MCF 10A (cell line): Measurements from ENCODE around the gene PTBP1. TPM values are rescaled to one million over a fixed set of nuclear protein-coding genes. Genes with fewer than 3 reads are reported as not detected.

Experiments used
- BruUV-seq: library from RNA; stranded (reverse); fragments of 400-500 nt; replicated peaks from 2 replicates; lab custom pipeline; 2021; lab: Mats Ljungman, UMichigan
- CTCF ChIA-PET: fragments of 300-600 bp; sonication (Branson Sonifier 250); formaldehyde crosslinking; extraction: SDS; loops from one replicate; lab custom pipeline; 2021; ENCODE audit warnings: antibody characterized with exemption, inconsistent platforms; lab: Yijun Ruan, JAX
- POLR2A ChIA-PET: fragments of 300-600, 350-650 bp; sonication (Branson Sonifier 250); formaldehyde crosslinking; extraction: SDS; loops from one replicate; lab custom pipeline; 2020; ENCODE audit warnings: antibody characterized with exemption, inconsistent platforms; lab: Yijun Ruan, JAX
- DNase-seq: peaks from one replicate; pipeline ENCODE4 v3.0.0-alpha.2; 2018; ENCODE audit not compliant: unreplicated experiment
- H3K27ac Mint-ChIP-seq: one replicate; pipeline ENCODE4 v1.8.0; 2022; ENCODE audit warnings: mild to moderate bottlenecking, low read depth, mixed read lengths; ENCODE audit not compliant: unreplicated experiment
- H3K27me3 Mint-ChIP-seq: one replicate; pipeline ENCODE4 v1.8.0; 2022; ENCODE audit warnings: mixed read lengths; ENCODE audit not compliant: insufficient read depth, unreplicated experiment
- H3K36me3 Mint-ChIP-seq: one replicate; pipeline ENCODE4 v1.8.0; 2022; ENCODE audit warnings: mild to moderate bottlenecking, moderate library complexity, mixed read lengths; ENCODE audit not compliant: insufficient read depth, unreplicated experiment
- H3K4me1 Mint-ChIP-seq: one replicate; pipeline ENCODE4 v1.8.0; 2022; ENCODE audit warnings: mixed read lengths; ENCODE audit not compliant: insufficient read depth, unreplicated experiment
- H3K4me3 Mint-ChIP-seq: one replicate; pipeline ENCODE4 v1.8.0; 2022; ENCODE audit warnings: mild to moderate bottlenecking, moderate library complexity, mixed read lengths; ENCODE audit not compliant: unreplicated experiment
- H3K9me3 Mint-ChIP-seq: one replicate; pipeline ENCODE4 v1.8.0; 2022; ENCODE audit warnings: mixed read lengths; ENCODE audit not compliant: unreplicated experiment
- intact Hi-C: fragments of 100-400 bp; cut with micrococcal nuclease; formaldehyde crosslinking; loops from 2 replicates; pipeline ENCODE4 v1.14.1; 2022
- microRNA-seq: library from miRNA; unstranded; fragments of <30 nt; microRNA quantifications from one replicate; pipeline ENCODE4 v1.2.0, GENCODE V29; 2022
- total RNA-seq: library from RNA; stranded (reverse); gene quantifications from 2 replicates; pipeline ENCODE4 v1.2.3, GENCODE V29; 2022
- TF ChIP-seq, protein P1 (sequence below): fragments of 200-600 bp; IDR thresholded peaks from one replicate; pipeline ENCODE4 v1.8.0; 2022; ENCODE audit warnings: antibody characterized with exemption, mild to moderate bottlenecking; ENCODE audit not compliant: unreplicated experiment

PTBP1 gene
- total RNA-seq, 1 experiment from 2014 or later = 431 TPM

DNA sequence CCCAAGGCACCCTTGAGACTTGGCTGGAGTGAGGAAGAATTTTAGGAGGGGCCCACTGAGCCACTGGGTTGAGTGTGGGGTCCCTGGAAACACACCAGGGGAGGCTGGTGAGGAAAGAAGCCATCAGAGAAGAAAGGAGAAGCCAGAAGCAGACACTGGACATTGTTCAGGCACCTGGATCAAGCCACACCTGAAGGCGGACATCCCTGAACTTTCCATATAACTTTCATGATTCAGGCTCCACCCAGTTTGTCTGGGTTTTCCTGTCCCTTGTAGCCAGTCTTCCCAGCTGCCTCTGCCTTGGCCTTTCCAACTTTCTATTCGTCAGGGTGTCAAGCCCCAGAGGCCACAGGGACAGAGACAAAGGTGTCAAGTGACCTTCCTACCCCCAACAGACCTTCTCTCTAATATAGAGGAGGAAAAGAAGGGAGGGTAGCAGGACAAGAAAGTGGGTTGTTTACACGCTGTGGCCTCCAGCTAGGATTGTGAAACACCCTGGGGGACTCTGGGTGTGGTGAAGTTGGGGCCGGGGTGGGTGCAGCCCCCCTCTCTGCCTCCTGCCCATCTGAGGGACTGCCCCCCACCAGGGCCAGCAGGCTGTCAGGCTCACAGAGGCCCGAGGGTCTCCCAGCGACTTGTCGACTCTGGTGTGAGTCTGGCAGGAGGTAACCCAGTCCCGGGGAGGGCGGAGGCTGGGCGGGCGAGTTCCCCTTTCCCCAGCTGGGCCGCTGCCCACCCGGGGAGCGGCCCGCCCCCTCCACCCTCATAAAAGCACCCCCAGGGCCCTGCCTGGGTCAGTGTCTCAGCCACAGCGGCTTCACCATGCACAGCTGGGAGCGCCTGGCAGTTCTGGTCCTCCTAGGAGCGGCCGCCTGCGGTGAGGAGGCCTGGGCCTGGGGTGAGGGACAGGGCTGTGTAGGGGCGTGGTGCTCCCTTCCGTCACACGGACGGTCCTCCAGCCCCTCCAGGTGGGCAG is 61.9 kb downstream of the PTBP1 start, which contains the start of gene CFD:
TSS of gene CFD (plus strand) at position 797 of the 976 bp plus-strand sequence. CDS start at position 823, 26 bp downstream.
- Mint-ChIP-seq H3K4me1 (peaks cover 5% of the 10 kb centered on the region), H3K27ac (no peak within 1 kb of the TSS), H3K4me3 (no peak within 1 kb of the TSS), H3K27me3 (no peaks in the 10 kb centered on the region), H3K9me3 (no peaks in the 10 kb centered on the region), H3K36me3 (no peaks in the 10 kb centered on the region)
- no peak for DNase-seq
- ChIA-PET CTCF (interaction anchor here (0.6 to 1.2 kb wide), 2 partner anchors 123 to 400 kb away, joined by 4 read pairs; no protein-coding TSS in a partner anchor), POLR2A (interaction anchor here (0.6 to 1.4 kb wide), 2 partner anchors 23 to 183 kb away, joined by 3 read pairs; partner anchors contain the start of gene FSTL3)
- TF ChIP-seq, protein P1, sequence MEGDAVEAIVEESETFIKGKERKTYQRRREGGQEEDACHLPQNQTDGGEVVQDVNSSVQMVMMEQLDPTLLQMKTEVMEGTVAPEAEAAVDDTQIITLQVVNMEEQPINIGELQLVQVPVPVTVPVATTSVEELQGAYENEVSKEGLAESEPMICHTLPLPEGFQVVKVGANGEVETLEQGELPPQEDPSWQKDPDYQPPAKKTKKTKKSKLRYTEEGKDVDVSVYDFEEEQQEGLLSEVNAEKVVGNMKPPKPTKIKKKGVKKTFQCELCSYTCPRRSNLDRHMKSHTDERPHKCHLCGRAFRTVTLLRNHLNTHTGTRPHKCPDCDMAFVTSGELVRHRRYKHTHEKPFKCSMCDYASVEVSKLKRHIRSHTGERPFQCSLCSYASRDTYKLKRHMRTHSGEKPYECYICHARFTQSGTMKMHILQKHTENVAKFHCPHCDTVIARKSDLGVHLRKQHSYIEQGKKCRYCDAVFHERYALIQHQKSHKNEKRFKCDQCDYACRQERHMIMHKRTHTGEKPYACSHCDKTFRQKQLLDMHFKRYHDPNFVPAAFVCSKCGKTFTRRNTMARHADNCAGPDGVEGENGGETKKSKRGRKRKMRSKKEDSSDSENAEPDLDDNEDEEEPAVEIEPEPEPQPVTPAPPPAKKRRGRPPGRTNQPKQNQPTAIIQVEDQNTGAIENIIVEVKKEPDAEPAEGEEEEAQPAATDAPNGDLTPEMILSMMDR = no peak
- intact Hi-C loops = loop anchor here (10.0 kb wide), 1 partner anchor 126 kb away; the partner anchor contains the start of gene WDR18
- no TSS peak for BruUV-seq

DNA sequence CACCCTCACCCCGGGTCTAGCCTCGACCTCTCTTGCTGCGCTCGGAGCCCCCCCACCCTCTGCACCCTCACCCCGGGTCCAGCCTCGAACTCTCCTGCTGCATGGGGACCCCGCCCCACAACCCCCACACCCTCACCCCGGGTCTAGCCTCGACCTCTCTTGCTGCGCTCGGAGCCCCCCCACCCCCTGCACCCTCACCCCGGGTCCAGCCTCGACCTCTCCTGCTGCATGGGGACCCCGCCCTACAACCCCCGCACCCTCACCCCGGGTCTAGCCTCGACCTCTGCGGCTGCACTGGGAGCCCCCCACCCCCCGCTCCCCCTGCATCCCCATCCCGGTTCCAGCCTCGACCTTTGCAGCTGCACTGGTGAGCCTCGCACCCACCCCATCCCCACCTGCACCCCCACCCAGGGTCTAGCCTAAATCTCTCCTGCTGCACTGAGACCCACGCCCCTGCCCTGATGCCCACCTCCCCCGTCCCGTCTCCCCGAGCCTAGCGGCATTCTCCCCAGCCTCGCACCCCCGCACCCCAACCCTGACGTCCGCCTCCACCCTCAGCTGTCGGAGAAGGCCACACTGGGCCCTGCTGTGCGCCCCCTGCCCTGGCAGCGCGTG is 64.0 kb downstream of the PTBP1 start:
- ChIA-PET CTCF (interaction anchor here (0.6 kb wide), 1 partner anchor 78 kb away, joined by 4 read pairs; no protein-coding TSS in a partner anchor), POLR2A (no interaction called here)
- no TSS peak for BruUV-seq
- intact Hi-C loops = no loop called here
- Mint-ChIP-seq H3K27me3 (no peaks in the 10 kb centered on the region), H3K36me3 (no peaks in the 10 kb centered on the region), H3K27ac (no peak overlapping the region), H3K9me3 (no peaks in the 10 kb centered on the region), H3K4me1 (peaks cover 5% of the 10 kb centered on the region), H3K4me3 (no peak overlapping the region)
- DNase-seq = no peak
- TF ChIP-seq, protein P1 = no peak

Small RNA genes lying within 50 kb of the gene (microRNA-seq; reads per million reads assigned to microRNA genes)
- gene MIR3187 (33.2 reads per million, percentile 65 among the genes with 10 or more reads in this experiment), gene MIR4745 (5.7 reads per million, percentile 38 among the genes with 10 or more reads in this experiment)

Other genes starting within 250 kb of the PTBP1 start
- 550 and 557 TPM in 2 replicates for gene BSG, start 224.9 kb upstream of the PTBP1 start, total RNA-seq
- gene HCN2, start 207.6 kb upstream of the PTBP1 start, total RNA-seq = 0.68 and 1.2 TPM in 2 replicates
- 36.9 and 40.9 TPM in 2 replicates for gene POLRMT, start 163.9 kb upstream of the PTBP1 start, total RNA-seq
- not detected in 2 replicates for gene FGF22, start 157.6 kb upstream of the PTBP1 start, total RNA-seq
- 53.9 and 68.0 TPM in 2 replicates for gene RNF126, start 134.2 kb upstream of the PTBP1 start, total RNA-seq
- 172 and 183 TPM in 2 replicates for gene FSTL3, start 121.1 kb upstream of the PTBP1 start, total RNA-seq
- not detected in 2 replicates for gene PRSS57, start 102.0 kb upstream of the PTBP1 start, total RNA-seq
- 0.44 TPM in 1 of 2 replicates, not detected in the other for gene PALM, start 88.5 kb upstream of the PTBP1 start, total RNA-seq
- 33.7 and 35.0 TPM in 2 replicates for gene MISP, start 46.3 kb upstream of the PTBP1 start, total RNA-seq
- gene PLPPR3, start 24.5 kb downstream of the PTBP1 start, total RNA-seq = not detected in 2 replicates
- gene AZU1, start 30.4 kb downstream of the PTBP1 start, total RNA-seq = not detected in 2 replicates
- not detected in 2 replicates for gene PRTN3, start 43.5 kb downstream of the PTBP1 start, total RNA-seq
- gene ELANE, start 54.9 kb downstream of the PTBP1 start, total RNA-seq = not detected in 2 replicates
- gene CFD, start 62.2 kb downstream of the PTBP1 start, total RNA-seq = 0.88 and 1.1 TPM in 2 replicates
- 52.7 and 61.0 TPM in 2 replicates for gene MED16, start 95.7 kb downstream of the PTBP1 start, total RNA-seq
- gene RNU6-9, start 96.0 kb downstream of the PTBP1 start, total RNA-seq = not detected in 2 replicates
- 65.7 and 73.6 TPM in 2 replicates for gene R3HDM4, start 115.8 kb downstream of the PTBP1 start, total RNA-seq
- not detected in 2 replicates for gene KISS1R, start 119.9 kb downstream of the PTBP1 start, total RNA-seq
- gene ARID3A, start 128.6 kb downstream of the PTBP1 start, total RNA-seq = 10.2 and 13.1 TPM in 2 replicates
- gene WDR18, start 186.9 kb downstream of the PTBP1 start, total RNA-seq = 81.9 and 96.7 TPM in 2 replicates
- gene GRIN3B, start 203.0 kb downstream of the PTBP1 start, total RNA-seq = not detected in 2 replicates
- gene TMEM259, start 223.7 kb downstream of the PTBP1 start, total RNA-seq = 130 and 146 TPM in 2 replicates
- gene RNU6-2, start 224.1 kb downstream of the PTBP1 start, total RNA-seq = not detected in 2 replicates
- 112 and 166 TPM in 2 replicates for gene CNN2, start 229.2 kb downstream of the PTBP1 start, total RNA-seq
- 10.3 and 18.2 TPM in 2 replicates for gene ABCA7, start 242.7 kb downstream of the PTBP1 start, total RNA-seq